Rectal smooth muscle tissue (tissue), 1 donor: ENCODE results near the gene SLC13A3.

Source experiments
- H3K27ac ChIP-seq: one replicate; pipeline ENCODE4 v1.7.0; 2013; ENCODE audit warnings: low read depth, low read length, inconsistent platforms
- H3K27me3 ChIP-seq: one replicate; pipeline ENCODE4 v1.7.0; 2013; ENCODE audit warnings: low read length; ENCODE audit not compliant: control insufficient read depth, insufficient read depth
- H3K36me3 ChIP-seq: one replicate; pipeline ENCODE4 v1.7.0; 2013; ENCODE audit warnings: low read length; ENCODE audit not compliant: control insufficient read depth, insufficient read depth
- H3K4me1 ChIP-seq: one replicate; pipeline ENCODE4 v1.7.0; 2013; ENCODE audit warnings: low read length; ENCODE audit not compliant: control insufficient read depth, insufficient read depth
- H3K4me3 ChIP-seq: one replicate; pipeline ENCODE4 v1.7.0; 2013; ENCODE audit warnings: low read length
- H3K9ac ChIP-seq: one replicate; pipeline ENCODE4 v1.7.0; 2013; ENCODE audit warnings: low read length

SLC13A3 gene

DNA sequence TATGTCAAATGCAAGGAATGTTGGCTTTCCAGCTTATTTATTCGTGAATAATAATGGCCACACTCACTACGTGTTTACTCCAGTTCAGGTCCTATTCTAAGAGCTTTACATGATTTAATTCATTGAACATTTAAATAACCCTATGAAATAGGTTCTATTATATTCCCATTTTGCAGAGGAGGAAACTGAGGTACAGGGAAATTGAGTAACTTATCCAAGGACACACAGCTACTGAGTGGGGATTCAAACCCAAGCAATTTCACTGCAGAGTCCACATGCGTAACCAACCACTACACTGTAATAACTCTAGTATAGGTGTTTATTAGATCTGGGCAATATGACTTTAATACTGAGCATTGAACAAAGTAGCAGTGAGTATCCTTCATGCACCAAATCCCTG lies 12.3 kb upstream of the SLC13A3 start:
- H3K36me3 ChIP-seq, result no peaks in the 10 kb centered on the region
- H3K9ac ChIP-seq, result no peak overlapping the region
- H3K4me3 ChIP-seq, result no peak overlapping the region
- no peaks in the 10 kb centered on the region for H3K4me1 ChIP-seq
- no peaks in the 10 kb centered on the region for H3K27me3 ChIP-seq
- no peak overlapping the region for H3K27ac ChIP-seq

DNA sequence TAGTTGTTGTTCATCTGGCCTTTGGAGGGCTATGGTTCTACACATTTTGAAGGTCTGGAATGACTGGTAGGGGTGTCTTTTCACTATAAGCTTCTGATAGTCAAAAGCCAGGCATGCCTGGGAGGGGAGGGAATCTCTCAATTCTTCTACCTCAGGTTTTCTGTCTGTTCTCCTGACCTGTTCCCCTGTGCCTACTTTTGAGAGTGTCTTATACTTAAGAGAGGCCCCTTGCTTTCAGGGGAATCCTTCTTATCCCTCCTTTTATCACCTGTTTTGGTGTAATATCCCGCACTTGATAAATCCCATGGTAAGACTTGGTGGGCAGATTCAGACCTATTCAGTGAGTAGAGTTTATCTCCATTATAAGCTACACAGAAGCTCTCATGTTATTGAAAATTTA lies 10.4 kb upstream of the SLC13A3 start:
- H3K36me3 ChIP-seq, result no peaks in the 10 kb centered on the region
- H3K4me3 ChIP-seq, result no peak overlapping the region
- H3K9ac ChIP-seq, result no peak overlapping the region
- no peaks in the 10 kb centered on the region for H3K4me1 ChIP-seq
- no peaks in the 10 kb centered on the region for H3K27me3 ChIP-seq
- H3K27ac ChIP-seq, result no peak overlapping the region

DNA sequence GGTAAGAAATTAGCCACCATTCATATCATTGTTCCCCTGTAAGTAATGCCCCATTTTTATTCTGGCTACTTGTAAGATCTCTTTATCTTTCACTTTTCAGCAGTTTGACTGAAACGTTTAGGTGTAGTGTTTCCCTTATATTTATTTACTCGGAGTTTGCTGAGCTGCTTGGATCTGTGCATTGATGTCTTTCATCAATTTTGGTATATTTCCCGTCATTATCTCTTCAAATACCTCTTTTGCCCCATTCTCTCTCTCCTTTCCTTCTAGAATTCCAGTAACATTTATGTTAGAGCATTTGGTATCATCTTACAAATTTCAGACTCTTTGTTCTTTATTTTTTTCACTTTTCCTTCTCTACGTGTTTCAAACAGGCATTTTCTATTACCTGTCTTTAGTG lies 9.2 kb upstream of the SLC13A3 start:
- Histone ChIP-seq H3K27ac (no peak overlapping the region), H3K27me3 (no peaks in the 10 kb centered on the region), H3K4me1 (no peaks in the 10 kb centered on the region), H3K4me3 (no peak overlapping the region), H3K9ac (no peak overlapping the region), H3K36me3 (no peaks in the 10 kb centered on the region)

DNA sequence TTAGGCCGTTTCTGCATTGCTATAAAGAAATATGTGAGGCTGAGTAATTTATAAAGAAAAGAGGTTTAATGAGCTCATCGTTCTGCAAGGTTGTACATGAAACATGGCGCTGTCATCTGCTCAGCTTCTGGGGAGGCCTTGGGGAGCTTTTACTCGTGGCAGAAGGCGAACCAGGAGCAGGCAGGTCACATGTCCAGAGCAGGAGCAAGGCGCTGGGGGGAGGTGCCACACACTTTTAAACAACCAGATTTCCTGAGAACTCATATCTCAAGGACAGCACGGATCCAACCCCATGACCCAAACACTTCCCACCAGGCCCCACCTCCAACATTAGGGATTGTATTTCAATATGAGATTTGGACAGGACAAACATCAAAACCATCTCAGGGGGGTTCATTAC lies 6.4 kb upstream of the SLC13A3 start:
- Histone ChIP-seq H3K9ac (no peak overlapping the region), H3K4me1 (no peaks in the 10 kb centered on the region), H3K27ac (no peak overlapping the region), H3K4me3 (no peak overlapping the region), H3K36me3 (no peaks in the 10 kb centered on the region), H3K27me3 (no peaks in the 10 kb centered on the region)

DNA sequence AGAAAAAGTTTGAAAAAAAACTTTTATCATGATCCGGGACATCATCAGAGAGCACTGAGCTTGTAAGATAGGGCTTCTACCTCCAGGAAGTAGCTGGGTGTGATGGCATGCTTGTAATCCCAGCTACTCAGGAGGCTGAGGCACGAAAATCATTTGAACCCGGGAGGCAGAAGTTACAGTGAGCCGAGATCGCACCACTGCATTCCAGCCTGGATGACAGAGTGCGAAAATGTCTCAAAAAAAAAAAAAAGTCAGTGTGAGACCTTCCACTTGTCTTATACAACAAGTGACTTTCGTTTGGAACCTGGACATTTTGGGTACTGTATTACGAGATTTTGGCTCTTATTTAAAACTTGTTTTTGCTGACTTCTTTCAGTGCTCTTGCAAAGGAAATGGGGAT lies 5.9 kb upstream of the SLC13A3 start:
- Histone ChIP-seq H3K4me3 (no peak overlapping the region), H3K9ac (no peak overlapping the region), H3K36me3 (no peaks in the 10 kb centered on the region), H3K4me1 (no peaks in the 10 kb centered on the region), H3K27me3 (peaks cover 2% of the 10 kb centered on the region), H3K27ac (no peak overlapping the region)

DNA sequence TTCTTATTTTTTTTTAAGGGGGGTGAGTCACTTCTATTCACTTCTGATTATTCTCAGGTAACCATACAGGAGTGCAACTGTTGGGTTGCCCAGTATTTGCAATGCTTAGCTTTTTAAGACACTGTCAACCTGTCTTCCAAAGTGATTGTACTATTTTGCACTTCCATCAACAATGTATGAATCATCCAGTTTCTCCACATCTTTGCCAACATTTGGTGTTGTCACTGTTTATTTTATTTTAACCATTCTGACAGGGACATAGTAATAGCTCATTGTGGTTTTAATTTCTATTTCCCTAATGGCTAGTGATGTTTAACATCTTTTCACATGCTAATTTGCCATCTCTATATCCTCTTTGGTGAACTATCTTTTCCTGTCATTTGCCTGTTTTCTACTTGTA lies 1.4 kb upstream of the SLC13A3 start:
- Histone ChIP-seq H3K9ac (no peak overlapping the region), H3K4me1 (no peaks in the 10 kb centered on the region), H3K27ac (no peak overlapping the region), H3K36me3 (no peaks in the 10 kb centered on the region), H3K4me3 (no peak overlapping the region), H3K27me3 (peaks cover 8% of the 10 kb centered on the region)

DNA sequence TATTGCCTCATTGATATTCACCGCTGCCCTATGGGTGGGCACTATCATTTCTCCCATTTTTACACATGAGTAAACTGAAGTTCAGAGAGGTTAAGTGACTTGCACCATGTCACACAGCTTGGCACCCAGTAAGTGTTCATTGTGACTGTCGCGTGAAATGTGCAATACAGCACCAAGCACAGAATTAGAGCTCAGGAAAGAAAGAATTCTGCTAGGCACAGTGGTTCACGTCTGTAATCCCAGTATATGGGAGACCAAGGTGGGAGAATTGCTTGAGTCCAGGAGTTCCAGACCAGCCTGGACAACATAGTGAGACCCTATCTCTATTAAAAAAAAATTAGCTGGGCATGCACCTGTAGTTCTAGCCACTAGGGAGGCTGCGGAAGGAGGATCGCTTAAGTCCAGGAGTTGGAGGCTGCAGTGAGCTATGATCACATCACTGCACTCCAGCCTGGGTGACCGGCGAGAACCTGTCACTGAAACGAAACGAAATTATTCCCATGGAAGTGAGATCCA lies 626 bp downstream of the SLC13A3 start:
- peaks cover 8% of the 10 kb centered on the region for H3K27me3 ChIP-seq
- no peaks in the 10 kb centered on the region for H3K36me3 ChIP-seq
- no peaks in the 10 kb centered on the region for H3K4me1 ChIP-seq
- no peak overlapping the region for H3K9ac ChIP-seq
- H3K27ac ChIP-seq, result no peak overlapping the region
- H3K4me3 ChIP-seq, result no peak overlapping the region

DNA sequence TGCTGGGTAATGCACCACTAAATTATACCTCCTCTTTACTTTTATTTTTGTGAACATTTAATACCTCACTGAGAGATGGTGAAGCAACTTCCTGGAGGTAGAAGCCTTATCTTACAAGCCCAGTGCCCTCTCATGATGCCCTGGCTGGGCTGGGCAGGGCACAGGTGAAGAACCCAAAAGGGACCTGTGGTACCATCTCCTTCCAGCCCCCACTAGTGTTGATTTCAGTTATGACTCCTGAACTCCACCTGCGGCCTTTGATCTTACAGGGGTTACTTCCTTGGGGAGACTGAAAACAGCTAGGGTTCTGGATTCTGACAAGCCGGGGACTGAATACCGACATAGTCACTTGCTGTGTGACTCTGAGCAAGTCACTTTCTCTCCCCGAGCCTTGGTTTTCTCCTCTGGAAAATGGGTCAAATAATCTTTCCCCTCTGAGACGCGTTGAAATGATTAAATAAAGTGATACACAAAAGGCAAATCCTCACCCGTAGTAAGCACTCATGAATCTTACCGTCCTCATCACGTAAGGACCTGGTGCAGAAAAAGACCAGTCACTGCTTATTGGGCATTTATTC lies 1.2 kb downstream of the SLC13A3 start:
- Histone ChIP-seq H3K4me3 (no peak overlapping the region), H3K4me1 (no peaks in the 10 kb centered on the region), H3K9ac (no peak overlapping the region), H3K27me3 (peaks cover 8% of the 10 kb centered on the region), H3K36me3 (no peaks in the 10 kb centered on the region), H3K27ac (no peak overlapping the region)

DNA sequence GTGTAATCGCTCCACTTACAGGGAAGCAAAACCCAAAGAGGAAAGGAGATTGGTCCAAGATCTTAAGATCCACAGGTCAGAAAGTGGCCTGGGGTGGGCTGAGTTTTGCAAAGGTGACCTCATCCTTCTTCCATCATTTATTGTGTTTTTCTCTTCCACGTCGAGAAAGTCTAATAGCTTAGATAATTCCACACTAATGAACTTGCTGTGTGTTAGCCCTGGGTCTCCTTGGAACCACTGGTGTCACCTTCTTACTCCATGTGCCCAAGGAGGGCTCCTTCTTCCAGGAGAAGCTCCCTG lies 1.7 kb downstream of the SLC13A3 start:
- Histone ChIP-seq H3K9ac (no peak overlapping the region), H3K4me1 (no peaks in the 10 kb centered on the region), H3K4me3 (no peak overlapping the region), H3K27me3 (peaks cover 8% of the 10 kb centered on the region), H3K27ac (no peak overlapping the region), H3K36me3 (no peaks in the 10 kb centered on the region)

DNA sequence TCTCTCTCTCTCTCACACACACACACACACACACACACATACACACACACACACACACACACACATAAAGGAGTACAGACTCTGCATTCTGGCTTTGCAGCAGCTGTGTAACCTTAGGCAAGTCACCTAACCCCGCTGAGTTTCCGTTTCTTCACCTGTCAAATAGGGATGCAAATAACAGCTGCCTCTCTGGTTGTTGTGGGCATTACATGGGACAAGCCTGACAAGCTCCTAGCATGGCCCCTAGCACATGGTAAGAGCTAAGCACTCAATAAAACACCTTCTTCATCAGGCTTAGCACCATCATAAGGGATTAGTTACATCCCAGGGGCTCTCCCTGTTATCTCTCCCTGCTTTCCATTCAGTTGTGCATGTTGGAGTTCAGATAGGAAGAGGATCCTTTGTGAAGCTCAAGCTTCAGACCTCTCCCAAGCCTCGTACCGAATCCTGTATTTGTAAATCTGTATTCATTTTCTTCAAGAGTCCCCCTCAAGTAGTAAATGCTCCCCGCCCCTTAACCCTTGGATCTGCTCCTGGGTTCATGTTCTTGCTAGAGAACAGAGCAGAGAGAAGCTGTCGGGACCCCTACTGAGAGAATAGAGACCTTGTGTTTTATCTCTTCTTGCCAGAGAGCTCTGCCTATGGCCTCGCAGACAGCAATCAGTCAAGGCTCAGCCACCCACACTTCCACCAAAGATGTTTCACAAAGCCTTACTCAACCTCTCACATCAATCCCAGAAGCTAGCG lies 2.2 kb downstream of the SLC13A3 start:
- no peaks in the 10 kb centered on the region for H3K4me1 ChIP-seq
- H3K9ac ChIP-seq, result no peak overlapping the region
- no peak overlapping the region for H3K4me3 ChIP-seq
- no peak overlapping the region for H3K27ac ChIP-seq
- peaks cover 8% of the 10 kb centered on the region for H3K27me3 ChIP-seq
- no peaks in the 10 kb centered on the region for H3K36me3 ChIP-seq

DNA sequence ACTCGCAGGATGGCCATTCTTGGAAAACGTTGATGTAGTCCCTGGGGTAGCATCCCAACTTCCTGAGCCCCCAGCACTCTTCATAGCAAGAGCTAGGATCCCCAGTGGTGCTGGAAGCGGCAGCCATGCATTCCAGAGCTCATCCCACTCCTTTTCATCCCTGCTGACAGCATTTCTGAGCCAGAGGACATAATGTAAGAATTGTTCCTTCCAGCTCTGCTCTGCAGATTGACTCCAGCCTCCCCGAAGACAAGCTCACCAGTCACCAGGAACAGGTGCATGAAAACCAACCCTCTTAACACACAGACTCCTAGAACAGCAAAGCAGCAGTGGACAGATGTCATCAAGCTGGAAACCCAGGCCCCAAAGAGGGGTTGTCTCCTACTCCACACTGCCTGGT lies 3.8 kb downstream of the SLC13A3 start:
- Histone ChIP-seq H3K27me3 (peaks cover 8% of the 10 kb centered on the region), H3K9ac (no peak overlapping the region), H3K36me3 (no peaks in the 10 kb centered on the region), H3K4me1 (no peaks in the 10 kb centered on the region), H3K27ac (no peak overlapping the region), H3K4me3 (no peak overlapping the region)

DNA sequence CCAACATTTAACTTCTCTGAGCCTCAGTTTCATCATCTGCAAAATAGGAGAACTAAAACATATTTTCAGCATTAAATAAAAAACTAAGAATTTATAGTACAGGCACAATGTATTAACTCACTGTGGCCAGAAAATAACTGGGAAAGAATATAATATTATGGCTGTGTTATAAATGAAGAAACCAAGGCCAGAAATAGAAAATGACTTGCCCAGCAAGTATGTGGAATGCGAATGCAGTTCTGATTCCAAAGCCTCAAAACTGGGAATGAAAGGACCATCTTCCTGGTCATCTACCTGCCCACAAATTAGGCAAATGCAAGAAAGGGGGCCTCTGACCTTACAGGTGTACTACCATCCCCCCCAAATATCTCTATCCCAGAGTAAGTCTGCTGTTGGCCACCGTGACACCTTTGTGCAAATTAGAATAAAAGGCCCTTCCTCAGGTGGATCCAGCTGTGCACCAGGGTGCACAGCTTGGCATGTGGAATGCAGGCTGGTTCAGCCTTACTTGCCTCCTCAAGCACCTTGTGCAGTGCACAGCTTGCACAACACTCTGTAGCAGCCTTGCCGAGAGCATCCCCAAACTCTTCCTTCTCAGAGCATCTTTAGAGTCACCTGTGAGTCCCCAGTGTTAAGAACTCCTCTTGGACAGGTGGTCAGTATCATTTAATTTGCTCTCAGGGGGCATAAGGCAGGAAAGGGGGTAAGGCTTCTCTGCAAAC lies 4.4 kb downstream of the SLC13A3 start:
- no peak overlapping the region for H3K9ac ChIP-seq
- H3K27me3 ChIP-seq, result peaks cover 6% of the 10 kb centered on the region

DNA sequence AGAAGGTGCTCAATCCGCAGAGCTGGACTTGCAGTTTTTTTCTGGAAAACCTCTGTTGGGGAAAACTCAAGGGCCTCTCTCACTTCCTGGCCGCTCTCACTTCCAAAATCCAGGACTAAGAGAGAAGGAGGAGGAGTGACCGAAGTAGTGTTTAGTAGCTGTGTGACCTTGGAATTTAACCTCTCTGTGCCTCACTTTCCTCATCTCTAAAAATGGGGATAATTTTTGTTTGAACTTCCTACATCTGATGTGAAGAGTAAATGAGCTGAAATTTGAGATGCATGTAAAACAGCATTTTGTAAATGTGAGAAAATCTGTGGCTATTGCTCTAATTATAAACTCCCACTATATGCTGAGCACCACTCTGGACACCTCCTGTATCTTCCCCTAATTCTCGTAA lies 5.1 kb downstream of the SLC13A3 start:
- Histone ChIP-seq H3K27me3 (peaks cover 3% of the 10 kb centered on the region), H3K27ac (no peak overlapping the region), H3K4me1 (no peaks in the 10 kb centered on the region), H3K4me3 (no peak overlapping the region), H3K36me3 (no peaks in the 10 kb centered on the region), H3K9ac (no peak overlapping the region)

More for the DNA sequence above, 4.4 kb downstream of the SLC13A3 start:
- no peaks in the 10 kb centered on the region for H3K36me3 ChIP-seq
- no peak overlapping the region for H3K4me3 ChIP-seq
- no peaks in the 10 kb centered on the region for H3K4me1 ChIP-seq
- no peak overlapping the region for H3K27ac ChIP-seq
